Endodermal cell (in vitro differentiated cells): ENCODE results near the gene CDADC1. TPM values are rescaled to one million over a fixed set of nuclear protein-coding genes. Genes with fewer than 3 reads are reported as not detected.

Experiments
- DNase-seq: peaks from one replicate; pipeline ENCODE4 v3.0.0-alpha.2; 2017
- H3K27ac ChIP-seq: 2 replicates; pipeline ENCODE4 v1.5.1; 2013; ENCODE audit warnings: mild to moderate bottlenecking, low read depth, low read length, moderate library complexity
- H3K27me3 ChIP-seq: 2 replicates; pipeline ENCODE4 v1.6.1; 2013; ENCODE audit warnings: mild to moderate bottlenecking, low read length, moderate library complexity; ENCODE audit not compliant: insufficient read depth, control insufficient read depth, poor library complexity, severe bottlenecking
- H3K36me3 ChIP-seq: 2 replicates; pipeline ENCODE4 v1.7.0; 2013; ENCODE audit warnings: mild to moderate bottlenecking, low read length, moderate library complexity; ENCODE audit not compliant: control insufficient read depth, insufficient read depth
- H3K4me1 ChIP-seq: one replicate; pipeline ENCODE4 v1.7.0; 2013; ENCODE audit warnings: low read length; ENCODE audit not compliant: control insufficient read depth, insufficient read depth
- H3K4me3 ChIP-seq: 2 replicates; pipeline ENCODE4 v1.5.1; 2013; ENCODE audit warnings: mild to moderate bottlenecking, low read length, moderate library complexity
- H3K9ac ChIP-seq: 2 replicates; pipeline ENCODE4 v1.6.1; 2013; ENCODE audit warnings: mild to moderate bottlenecking, low read length, moderate library complexity; ENCODE audit not compliant: poor library complexity, severe bottlenecking; ENCODE audit errors: extremely low read depth
- H3K9me3 ChIP-seq: 2 replicates; pipeline ENCODE4 v1.6.1; 2013; ENCODE audit warnings: mild to moderate bottlenecking, low read length, moderate library complexity; ENCODE audit not compliant: control insufficient read depth
- H3K27ac Mint-ChIP-seq: 2 replicates; pipeline ENCODE4 v1.8.0; 2020; ENCODE audit warnings: mixed read lengths
- H3K27me3 Mint-ChIP-seq: 2 replicates; pipeline ENCODE4 v1.8.0; 2021; ENCODE audit warnings: mild to moderate bottlenecking, mixed read lengths; ENCODE audit not compliant: insufficient read depth
- H3K36me3 Mint-ChIP-seq: 2 replicates; pipeline ENCODE4 v1.8.0; 2020; ENCODE audit warnings: low read depth, mixed read lengths
- H3K4me1 Mint-ChIP-seq: 2 replicates; pipeline ENCODE4 v1.8.0; 2020; ENCODE audit warnings: mixed read lengths
- H3K4me3 Mint-ChIP-seq: 2 replicates; pipeline ENCODE4 v1.8.0; 2020; ENCODE audit warnings: mild to moderate bottlenecking, moderate library complexity, mixed read lengths
- H3K9me3 Mint-ChIP-seq: 2 replicates; pipeline ENCODE4 v1.8.0; 2020; ENCODE audit warnings: mild to moderate bottlenecking, mixed read lengths
- WGBS, 2 experiments: methylation state at CpG; one replicate each; pipeline versions ENCODE4 v1.1.5 to v1.1.7; 2013; ENCODE audit warnings: missing lambda C conversion rate in 2 of 2, mixed read lengths in 1 of 2; ENCODE audit not compliant: insufficient coverage in 1 of 2, insufficient read length in 1 of 2; 5-methylcytosine and 5-hydroxymethylcytosine counted together
- total RNA-seq, 2 donors: library from RNA; stranded (reverse); fragmentation: NEBNext Ultra II Directional in 1 of 2; extraction: Animal tissue kit (Norgen Biotek cat#: 25700) in 1 of 2; gene quantifications; 2 replicates in 1 of 2; 3 replicates in 1 of 2; pipeline ENCODE4 v1.2.1, GENCODE V29; 2021
- TF ChIP-seq, protein P1 (sequence below): fragments of 200-600 bp; sonication (generic); conservative IDR thresholded peaks from 2 replicates; pipeline ENCODE4 v1.5.0; 2021; ENCODE audit warnings: antibody characterized with exemption, mild to moderate bottlenecking

The CDADC1 gene
- total RNA-seq, 2 donors from 2014 or later: 6.0 to 15.8 TPM

DNA sequence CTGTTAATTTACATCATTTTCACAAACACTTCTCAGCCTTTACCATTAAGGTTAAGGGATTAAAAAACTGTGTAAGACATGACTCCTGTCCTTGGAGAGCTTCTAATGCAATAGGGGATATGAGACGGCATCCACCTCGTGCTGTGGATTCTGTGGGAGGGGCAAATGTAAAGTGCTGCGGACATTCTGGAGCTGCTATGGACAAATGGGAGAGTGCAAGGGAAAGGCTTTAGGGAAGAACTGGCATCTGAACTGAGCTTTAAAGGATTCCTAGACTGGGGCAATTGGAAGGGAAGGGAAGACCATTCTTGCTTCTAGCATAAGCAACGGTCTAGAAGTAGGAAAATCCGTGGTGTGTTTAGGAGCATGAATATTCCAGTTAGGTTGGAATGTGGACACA lies 31.4 kb downstream of the CDADC1 start:
- Histone ChIP-seq H3K36me3 (no peaks in the 10 kb centered on the region), H3K4me1 (no peaks in the 10 kb centered on the region), H3K4me3 (no peak overlapping the region), H3K27me3 (no peaks in the 10 kb centered on the region), H3K9ac (no peak overlapping the region), H3K27ac (no peak overlapping the region), H3K9me3 (no peaks in the 10 kb centered on the region)
- Mint-ChIP-seq H3K9me3 (no peaks in the 10 kb centered on the region), H3K36me3 (no peaks in the 10 kb centered on the region), H3K27ac (no peak overlapping the region), H3K4me1 (peaks cover 2% of the 10 kb centered on the region), H3K27me3 (no peaks in the 10 kb centered on the region), H3K4me3 (no peak overlapping the region)
- no peak for DNase-seq
- WGBS, 2 experiments: 71 to 81% methylated on average over 5 of the region's 5 CpGs
- TF ChIP-seq, protein P1, sequence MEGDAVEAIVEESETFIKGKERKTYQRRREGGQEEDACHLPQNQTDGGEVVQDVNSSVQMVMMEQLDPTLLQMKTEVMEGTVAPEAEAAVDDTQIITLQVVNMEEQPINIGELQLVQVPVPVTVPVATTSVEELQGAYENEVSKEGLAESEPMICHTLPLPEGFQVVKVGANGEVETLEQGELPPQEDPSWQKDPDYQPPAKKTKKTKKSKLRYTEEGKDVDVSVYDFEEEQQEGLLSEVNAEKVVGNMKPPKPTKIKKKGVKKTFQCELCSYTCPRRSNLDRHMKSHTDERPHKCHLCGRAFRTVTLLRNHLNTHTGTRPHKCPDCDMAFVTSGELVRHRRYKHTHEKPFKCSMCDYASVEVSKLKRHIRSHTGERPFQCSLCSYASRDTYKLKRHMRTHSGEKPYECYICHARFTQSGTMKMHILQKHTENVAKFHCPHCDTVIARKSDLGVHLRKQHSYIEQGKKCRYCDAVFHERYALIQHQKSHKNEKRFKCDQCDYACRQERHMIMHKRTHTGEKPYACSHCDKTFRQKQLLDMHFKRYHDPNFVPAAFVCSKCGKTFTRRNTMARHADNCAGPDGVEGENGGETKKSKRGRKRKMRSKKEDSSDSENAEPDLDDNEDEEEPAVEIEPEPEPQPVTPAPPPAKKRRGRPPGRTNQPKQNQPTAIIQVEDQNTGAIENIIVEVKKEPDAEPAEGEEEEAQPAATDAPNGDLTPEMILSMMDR: no peak

GRCh38 chr13:49279885-49280284 lies 32.2 kb downstream of the CDADC1 start:
- Histone ChIP-seq H3K27ac (no peak overlapping the region), H3K9me3 (no peaks in the 10 kb centered on the region), H3K4me3 (no peak overlapping the region), H3K36me3 (no peaks in the 10 kb centered on the region), H3K4me1 (no peaks in the 10 kb centered on the region), H3K27me3 (no peaks in the 10 kb centered on the region), H3K9ac (no peak overlapping the region)
- no peaks in the 10 kb centered on the region for H3K27me3 Mint-ChIP-seq
- DNase-seq: no peak
- no peaks in the 10 kb centered on the region for H3K36me3 Mint-ChIP-seq
- TF ChIP-seq, protein P1: no peak
- H3K4me3 Mint-ChIP-seq: no peak overlapping the region
- H3K9me3 Mint-ChIP-seq: no peaks in the 10 kb centered on the region
- H3K27ac Mint-ChIP-seq: no peak overlapping the region
- peaks cover 2% of the 10 kb centered on the region for H3K4me1 Mint-ChIP-seq

GRCh38 chr13:49287995-49288394 lies 40.3 kb downstream of the CDADC1 start:
- no peaks in the 10 kb centered on the region for H3K27me3 Mint-ChIP-seq
- TF ChIP-seq, protein P1: no peak

More at GRCh38 chr13:49287995-49288394, 40.3 kb downstream of the CDADC1 start:
- 83% methylated on average over 1 of the region's 1 CpG; no CpG with 5 or more reads in 1 of the 2 experiments for WGBS, 2 experiments
- no peaks in the 10 kb centered on the region for H3K4me1 Mint-ChIP-seq
- no peak overlapping the region for H3K4me3 Mint-ChIP-seq
- no peak for DNase-seq
- Histone ChIP-seq H3K36me3 (no peaks in the 10 kb centered on the region), H3K9me3 (no peaks in the 10 kb centered on the region), H3K9ac (no peak overlapping the region), H3K4me1 (no peaks in the 10 kb centered on the region), H3K27ac (no peak overlapping the region), H3K4me3 (no peak overlapping the region), H3K27me3 (no peaks in the 10 kb centered on the region)
- H3K9me3 Mint-ChIP-seq: no peaks in the 10 kb centered on the region
- H3K36me3 Mint-ChIP-seq: no peaks in the 10 kb centered on the region
- no peak overlapping the region for H3K27ac Mint-ChIP-seq
